Lower leg skin (tissue), 3 donors: ENCODE data around the gene LDB3.

ENCODE experiments used
- CTCF ChIP-seq, 3 donors: fragments of 450-650 bp; IDR thresholded peaks; one replicate each; pipeline ENCODE4 v1.5.1; 2016; ENCODE audit warnings: antibody characterized with exemption in 3 of 3, mild to moderate bottlenecking in 3 of 3, moderate library complexity in 2 of 3
- POLR2A ChIP-seq, 2 donors: fragments of 450-650 bp; IDR thresholded peaks; one replicate each; pipeline ENCODE4 v1.6.1; 2016 to 2017; ENCODE audit warnings: antibody characterized with exemption in 2 of 2, mild to moderate bottlenecking in 1 of 2, moderate library complexity in 1 of 2

- TF ChIP-seq CTCF (IDR thresholded peaks at IDR 0.05), result no peak
- TF ChIP-seq POLR2A (IDR thresholded peaks at IDR 0.05), result no peak
Measured at GRCh38 chr10:86649471-86650150, 18.7 kb upstream of the LDB3 start.
